Activated CD4-positive, alpha-beta T cell treated with anti-CD3 and anti-CD28 coated beads, Interleukin-10, Interleukin-2, amounts not matched to agents 100 ng/mL and 50 ng/mL, durations not matched to agents 16 hours and 8 hours (primary cell): ENCODE data around the gene GNB3.
"Not testable (repeated sequence)": the region's sequence is repeated elsewhere in the genome, so short reads cannot be mapped to it uniquely, and the experiment has no call there.

Experiments used
- DNase-seq: peaks from one replicate; pipeline ENCODE4 v3.0.0-alpha.2; 2020

Gene GNB3

DNA sequence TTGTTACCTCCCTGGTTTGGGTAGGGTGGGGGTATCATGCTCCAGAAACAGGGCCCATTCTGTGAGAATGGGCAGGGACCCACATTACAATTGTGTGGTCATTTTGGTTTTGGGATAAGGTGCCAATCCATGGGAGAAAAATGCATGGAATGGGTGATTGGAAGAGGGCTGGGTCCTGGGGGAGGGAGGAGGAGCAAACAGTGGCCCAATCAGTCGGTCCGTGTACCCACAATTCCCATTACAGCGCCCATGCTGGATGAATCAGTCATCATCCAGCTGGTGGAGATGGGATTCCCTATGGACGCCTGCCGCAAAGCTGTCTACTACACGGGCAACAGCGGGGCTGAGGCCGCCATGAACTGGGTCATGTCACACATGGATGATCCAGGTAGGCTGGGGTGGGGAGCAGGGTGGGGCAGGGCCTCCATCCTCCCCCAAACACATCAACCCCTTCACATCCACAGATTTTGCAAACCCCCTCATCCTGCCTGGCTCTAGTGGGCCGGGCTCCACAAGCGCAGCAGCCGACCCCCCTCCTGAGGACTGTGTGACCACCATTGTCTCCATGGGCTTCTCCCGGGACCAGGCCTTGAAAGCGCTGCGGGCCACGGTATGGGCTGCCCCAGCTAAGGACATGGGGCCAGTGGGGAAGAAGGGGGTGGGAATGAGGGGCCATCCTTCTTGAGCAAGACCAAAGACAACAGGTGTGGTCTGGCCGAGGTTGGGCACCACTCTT lies 23.0 kb downstream of the GNB3 start:
- DNase-seq = no peak

DNA sequence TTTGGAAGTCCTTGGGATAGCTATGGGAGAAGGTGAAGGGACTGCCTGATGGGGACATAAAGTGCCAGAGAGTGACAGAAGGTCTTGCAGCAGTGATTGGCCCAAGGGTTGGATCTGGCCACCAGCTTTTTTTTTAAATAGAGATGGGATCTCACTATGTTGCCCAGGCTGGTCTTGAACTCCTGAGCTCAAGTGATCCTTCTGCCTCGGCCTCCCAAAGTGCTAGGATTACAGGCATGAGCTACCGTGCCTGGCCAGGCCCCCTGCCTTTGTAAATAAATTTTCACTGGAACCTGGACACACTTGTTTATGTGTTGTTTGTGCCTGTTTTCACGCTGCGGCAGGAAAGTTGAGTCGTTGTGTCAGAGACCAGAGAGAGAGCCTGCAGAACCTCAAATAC lies 24.6 kb downstream of the GNB3 start:
- DNase-seq = not testable (repeated sequence)

DNA sequence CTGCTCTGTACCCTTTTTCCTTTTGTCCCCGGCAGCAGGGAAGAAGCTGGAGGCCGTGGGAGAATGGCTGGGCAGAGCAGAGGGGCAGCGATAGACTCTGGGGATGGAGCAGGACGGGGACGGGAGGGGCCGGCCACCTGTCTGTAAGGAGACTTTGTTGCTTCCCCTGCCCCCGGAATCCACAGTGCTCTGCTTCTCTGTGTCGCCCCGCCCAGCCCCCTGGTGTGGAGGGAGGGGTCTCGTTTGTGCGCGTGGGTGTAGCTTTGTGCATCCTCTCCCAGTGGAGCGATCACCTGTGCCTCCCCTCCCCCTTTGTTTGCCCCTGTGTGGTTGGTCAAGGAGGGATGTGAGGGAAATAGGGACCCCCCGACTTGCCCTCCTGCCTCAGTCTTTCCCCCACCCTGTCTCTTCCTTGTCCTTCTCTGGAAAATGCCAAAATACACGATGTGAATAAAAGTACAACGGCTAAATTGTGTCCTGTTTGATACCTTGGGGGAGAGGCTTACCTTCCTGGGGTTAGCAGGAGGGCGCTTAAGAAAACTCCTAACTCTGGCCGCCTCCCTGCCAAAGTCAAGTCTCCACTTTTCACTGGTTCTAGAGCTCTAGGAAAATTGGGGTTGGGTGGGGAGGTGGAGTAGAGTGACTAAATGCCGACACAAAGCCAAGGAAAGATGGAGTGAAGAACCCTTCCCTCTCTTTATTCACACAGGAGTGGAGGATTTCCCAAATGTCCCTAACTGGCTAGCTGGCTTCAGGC lies 25.6 kb downstream of the GNB3 start:
- no peak for DNase-seq

DNA sequence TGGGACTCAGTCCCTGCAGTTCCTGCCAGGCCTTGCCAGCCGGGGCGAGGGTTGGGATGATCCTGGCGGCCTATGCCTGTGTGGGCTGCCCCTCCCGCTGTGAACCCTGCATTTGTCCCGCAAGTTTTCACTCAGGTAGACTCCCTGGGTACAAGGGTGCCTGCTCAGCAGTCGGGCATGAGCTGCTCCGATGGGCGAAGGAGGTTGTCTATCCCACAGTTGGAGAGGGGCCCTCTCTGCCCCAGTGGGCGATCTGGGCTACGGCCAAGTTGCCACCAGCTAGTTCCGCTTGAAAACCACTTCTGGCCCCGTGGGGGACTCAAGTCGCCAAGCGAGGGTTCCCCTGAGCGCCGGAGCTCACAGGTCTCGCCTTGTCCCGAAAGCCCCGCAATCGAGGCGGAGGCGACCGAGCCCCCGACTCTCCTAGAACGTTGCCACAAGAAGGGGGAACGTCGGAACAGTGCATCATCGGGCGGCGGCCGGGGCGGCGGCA lies 26.2 kb downstream of the GNB3 start:
- no peak for DNase-seq

DNA sequence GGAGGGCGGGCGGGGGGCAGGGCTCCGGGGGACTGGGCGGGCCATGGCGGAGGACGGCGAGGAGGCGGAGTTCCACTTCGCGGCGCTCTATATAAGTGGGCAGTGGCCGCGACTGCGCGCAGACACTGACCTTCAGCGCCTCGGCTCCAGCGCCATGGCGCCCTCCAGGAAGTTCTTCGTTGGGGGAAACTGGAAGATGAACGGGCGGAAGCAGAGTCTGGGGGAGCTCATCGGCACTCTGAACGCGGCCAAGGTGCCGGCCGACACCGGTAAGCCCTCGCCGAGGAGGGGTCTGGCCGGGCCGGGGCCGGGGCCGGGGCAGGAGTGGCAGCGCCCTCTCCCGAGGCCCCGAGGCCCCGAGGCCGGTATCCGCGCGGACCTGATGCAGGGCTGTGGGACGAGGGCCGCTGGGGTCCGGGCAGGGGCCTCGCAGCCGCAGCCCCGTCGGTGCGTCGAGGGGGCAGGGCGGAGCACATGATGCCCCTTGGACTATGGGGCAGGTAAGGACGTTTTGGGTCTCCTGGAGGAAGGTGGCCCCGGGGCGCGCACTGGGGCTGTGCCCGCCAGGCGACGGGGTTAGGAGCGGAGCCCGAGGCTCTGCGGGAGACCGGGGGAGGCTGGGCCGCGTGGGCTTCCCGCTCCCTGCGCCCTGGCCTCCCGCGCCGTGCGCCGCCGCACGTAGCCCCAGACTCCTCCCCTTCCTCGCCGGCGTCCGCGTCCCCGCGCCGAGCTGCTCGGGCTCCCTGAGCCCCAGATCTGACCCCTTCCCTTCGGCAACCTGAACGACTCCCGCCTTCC lies 26.9 kb downstream of the GNB3 start, which contains the start of gene TPI1:
TSS of gene TPI1 (plus strand) at position 119 of the 798 bp plus-strand sequence. CDS start at position 155, 36 bp downstream.
- DNase-seq = peak; percentile 90

DNA sequence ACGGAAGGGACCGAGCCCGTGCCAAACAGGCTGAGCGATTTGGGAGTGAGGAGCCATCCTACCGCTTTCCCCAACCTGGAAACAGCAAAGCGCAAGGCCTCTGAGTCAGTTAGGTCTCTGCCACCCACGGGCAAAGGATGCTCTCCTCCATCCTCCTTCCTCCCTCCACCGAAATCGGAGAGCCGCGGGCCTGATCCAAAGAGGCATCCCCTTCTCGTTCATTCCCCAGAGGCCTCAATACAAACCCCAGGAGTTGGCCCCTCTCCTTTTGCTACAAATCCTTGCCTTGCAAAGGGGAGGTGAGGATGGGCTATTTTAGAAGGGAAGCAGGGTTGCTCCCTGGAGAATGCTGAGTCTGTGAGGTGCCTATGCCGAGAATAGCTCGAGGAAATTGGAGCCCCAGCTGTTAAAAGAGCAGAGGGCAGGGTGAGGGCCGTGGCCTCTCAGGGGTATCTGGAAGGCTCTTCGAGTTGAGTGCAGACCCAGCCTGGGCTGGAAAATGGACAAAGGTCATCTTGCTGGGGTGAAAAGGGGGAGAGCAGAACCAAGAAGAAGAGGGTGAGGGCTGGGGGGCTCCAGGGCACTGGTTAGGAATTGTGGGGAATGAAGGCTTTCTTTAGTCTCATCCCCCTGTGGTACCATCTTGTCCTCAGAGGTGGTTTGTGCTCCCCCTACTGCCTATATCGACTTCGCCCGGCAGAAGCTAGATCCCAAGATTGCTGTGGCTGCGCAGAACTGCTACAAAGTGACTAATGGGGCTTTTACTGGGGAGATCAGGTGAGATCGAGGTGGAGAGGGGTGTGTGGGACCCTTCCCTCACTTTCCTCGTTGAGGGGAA lies 27.7 kb downstream of the GNB3 start:
- peak; percentile 35 for DNase-seq

DNA sequence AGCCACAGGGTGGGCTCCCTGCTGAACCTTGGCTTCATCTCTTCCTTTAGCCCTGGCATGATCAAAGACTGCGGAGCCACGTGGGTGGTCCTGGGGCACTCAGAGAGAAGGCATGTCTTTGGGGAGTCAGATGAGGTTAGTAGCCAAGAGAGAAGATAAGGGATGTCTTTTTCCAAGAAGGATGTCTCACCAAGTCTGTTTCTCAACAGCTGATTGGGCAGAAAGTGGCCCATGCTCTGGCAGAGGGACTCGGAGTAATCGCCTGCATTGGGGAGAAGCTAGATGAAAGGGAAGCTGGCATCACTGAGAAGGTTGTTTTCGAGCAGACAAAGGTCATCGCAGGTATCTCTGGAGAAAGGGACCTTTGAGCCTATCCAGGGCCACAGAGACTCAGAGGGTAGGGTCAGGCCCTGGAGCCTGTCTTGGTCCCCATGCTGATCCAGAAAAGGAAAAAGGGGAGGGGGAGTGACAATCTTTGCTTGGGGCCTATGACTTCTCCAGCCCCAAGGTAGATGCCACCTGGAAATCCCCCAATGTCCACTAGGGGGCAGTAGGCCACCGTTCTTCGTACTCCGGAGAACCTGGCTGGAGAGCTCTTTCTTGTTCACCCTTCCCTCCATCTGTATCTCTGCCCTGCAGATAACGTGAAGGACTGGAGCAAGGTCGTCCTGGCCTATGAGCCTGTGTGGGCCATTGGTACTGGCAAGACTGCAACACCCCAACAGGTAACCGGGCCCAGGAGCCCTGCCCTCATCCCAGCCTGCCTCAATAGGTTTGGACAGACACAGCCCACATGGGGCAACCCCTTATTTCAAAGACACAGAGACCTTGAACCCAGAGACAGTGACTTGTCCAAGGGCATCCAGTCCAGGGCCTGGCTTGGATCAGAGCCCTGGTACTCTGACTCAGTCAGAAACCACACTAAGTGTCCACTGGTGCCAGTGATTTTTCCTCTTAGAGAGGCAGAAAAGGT lies 28.6 kb downstream of the GNB3 start:
- DNase-seq = peak; percentile 87

DNA sequence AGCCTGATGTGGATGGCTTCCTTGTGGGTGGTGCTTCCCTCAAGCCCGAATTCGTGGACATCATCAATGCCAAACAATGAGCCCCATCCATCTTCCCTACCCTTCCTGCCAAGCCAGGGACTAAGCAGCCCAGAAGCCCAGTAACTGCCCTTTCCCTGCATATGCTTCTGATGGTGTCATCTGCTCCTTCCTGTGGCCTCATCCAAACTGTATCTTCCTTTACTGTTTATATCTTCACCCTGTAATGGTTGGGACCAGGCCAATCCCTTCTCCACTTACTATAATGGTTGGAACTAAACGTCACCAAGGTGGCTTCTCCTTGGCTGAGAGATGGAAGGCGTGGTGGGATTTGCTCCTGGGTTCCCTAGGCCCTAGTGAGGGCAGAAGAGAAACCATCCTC lies 29.6 kb downstream of the GNB3 start:
- DNase-seq = not testable (repeated sequence)

DNA sequence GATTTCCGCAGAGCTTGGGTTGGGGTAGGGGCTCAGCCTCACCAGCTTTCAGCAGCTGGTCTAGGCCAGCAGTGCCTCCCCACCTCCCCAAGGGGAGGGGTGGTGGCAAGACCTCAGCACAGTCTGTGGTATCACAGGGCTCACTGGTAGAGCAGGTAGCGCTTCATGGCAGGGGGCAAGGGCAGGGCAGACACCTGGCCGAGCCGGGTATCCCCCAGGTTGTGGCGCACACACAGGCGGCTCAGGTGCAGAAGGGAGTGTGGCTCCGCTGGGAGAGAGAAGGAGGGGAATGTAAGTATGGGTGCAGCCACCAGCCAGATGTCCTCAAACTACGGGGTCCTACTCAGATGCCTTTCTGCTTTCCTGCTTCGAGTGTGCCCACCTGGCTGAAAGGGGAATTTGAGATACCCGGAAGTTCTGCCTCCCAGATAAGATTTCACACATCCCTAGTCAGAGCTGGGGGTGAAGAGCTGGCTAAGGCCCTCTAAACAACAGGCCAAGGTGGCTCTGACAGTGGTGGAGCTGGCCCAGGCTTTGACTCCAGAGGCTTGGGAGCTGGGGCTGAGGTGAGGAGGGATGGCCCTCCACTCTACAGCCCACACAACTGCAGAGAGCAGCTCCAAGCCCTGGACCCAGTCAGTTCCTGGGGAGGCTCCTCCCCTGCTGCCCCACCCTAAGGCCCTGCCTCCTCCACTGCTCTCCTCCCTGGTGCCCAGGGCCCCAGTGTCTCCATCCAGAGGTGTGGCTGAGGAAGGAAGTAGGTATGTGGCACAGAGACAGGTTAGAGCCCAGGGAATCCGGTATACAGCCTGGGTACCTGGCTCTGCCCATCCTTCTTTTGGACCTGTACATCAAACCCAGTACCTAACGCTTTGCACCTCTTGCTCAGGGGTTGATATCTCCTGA lies 30.6 kb downstream of the GNB3 start:
- peak; percentile 73 for DNase-seq

DNA sequence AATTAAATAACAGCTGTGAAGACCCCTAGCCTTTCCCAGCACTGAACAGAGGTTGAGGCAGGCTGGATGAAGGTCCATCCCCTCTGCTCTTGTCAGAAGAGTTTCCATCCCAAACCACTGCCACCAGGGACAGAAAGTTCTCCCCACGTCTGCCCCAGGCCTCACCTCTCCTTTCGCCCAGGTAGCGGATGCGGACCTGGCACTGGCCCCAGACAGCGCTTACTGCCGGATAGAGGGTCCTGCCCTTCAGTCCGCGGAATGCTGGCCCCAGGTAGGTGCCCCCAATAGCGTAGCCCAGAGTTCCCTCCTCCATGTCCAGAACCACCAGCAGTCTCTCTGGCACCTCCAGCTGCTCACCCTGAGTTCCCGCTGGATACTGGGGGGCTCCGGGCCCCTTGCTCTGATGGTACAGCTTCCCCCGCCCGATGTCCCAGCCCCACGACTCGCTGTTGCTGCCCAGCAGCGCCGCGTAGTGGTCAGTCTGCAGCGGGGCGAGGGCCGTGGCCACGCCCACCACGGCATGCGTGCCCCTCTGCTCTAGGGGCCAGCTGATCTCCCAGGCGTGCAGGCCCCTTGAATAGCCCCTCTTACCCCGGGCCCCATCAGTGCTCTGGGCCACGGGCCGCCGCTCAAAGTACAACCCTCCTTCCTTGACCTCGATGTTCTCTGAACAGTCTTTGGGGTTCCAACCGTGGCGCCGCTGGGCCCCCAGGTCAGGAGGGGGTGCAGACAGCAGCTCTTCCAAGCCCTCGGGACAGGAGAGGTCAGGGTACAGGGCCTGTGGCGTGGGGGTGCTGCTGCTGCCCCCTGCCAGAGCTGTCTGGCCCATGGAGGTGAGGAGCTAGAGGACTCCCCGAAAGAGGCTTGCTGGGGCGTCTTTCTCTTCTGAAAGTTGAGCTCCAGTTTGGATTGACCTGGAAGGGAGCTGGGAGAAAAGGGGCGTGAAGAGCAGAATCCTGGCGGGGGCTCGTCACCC lies 31.6 kb downstream of the GNB3 start:
- DNase-seq = peak; percentile 90

DNA sequence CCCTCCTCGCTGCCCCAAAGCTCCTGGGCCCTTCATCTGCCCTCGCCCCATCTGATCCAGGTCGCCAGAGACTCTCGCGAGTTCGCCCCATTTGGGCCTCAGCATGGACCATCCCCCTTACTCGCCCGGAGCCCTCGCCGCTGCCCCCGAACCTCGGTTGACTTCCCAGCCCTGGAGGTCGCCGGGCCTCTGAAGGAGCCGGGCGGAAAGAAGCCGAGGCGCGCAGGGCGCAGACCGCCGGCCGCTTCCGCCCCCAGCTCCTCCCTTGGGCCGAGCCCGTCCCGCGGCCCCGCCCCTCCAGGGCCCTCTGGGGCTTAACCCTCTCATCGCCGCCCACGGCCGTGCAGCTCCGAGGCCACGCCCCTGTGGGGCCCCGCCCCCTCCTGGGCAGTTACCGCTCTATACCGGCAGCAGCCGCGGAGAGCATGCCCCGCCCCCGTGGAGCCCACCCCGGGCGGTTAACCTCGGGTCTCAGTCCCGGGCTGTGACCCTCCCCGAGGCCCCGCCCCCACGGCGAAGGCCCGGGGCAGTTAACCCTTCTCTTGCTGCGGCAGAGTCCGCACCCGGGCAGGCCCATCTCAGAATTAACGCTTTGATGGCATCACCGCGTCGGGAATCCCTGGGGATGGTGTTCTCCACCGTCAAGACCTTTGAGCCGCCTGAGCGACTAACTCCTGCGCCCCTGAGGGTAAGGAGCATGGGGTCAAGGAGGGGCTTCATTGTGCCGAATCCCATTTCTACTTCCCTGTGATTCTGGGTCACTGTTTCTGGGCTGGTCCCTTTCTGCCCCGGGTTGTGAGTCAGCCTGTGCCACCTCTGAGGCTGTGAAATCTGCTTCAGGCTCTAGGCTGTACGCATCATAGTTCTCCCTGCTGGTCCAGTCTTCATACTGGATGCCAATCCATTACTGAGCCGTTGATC lies 32.6 kb downstream of the GNB3 start, which contains the start of gene SPSB2:
TSS of gene SPSB2 (minus strand) at position 210 of the 921 bp plus-strand sequence. CDS start 402 bp downstream, outside the sequence.
- peak; percentile 99 for DNase-seq

DNA sequence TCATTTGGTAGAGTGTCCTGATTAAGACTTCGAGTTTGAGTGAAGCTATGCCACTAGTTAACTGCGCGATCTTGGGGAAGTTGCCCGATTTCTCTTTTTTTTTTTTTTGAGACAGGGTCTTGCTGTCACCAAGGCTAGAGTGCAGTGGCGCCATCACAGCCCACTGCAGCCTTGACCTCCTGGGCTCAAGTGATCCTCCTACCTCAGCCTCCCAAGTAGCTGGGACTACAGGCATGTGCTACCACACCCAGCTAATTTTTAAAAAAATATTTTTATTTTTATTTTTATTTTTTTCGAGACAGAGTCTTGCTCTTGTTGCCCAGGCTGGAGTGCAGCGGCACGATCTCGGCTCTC lies 33.3 kb downstream of the GNB3 start:
- not testable (repeated sequence) for DNase-seq

DNA sequence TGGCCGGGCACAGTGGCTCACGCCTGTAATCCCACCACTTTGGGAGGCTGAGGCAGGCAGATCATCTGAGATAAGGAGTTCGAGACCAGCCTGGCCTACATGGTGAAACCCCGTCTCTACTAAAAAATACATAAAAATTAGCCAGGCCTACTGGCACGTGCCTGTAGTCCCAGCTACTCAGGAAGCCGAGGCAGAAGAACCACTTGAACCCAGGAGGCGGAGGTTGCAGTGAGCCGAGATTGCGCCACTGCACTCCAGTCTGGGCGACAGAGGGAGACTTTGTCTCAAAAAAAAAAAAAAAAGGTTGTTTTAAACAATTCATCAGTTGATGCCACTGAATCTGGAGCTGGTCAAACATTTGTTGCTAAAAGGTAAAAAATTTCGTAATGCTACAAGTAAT lies 39.1 kb downstream of the GNB3 start:
- DNase-seq = not testable (repeated sequence)

DNA sequence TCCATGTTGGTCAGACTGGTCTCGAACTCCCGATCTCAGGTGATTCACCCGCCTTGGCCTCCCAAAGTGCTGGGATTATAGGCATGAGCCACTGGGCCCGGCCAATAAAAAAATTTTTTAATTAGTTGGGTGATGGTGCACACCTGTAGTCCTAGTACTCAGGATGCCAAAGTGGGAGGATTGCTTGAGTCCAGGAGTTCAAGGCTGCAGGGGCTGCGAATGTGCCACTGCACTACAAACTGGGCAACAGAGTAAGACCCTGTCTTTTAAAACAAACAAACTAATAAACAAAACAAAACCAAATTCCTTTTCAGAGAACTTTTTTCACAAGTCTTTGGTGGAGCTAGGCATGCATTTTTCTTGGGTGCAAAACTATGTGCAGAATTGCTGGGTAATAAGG lies 42.5 kb downstream of the GNB3 start:
- DNase-seq = no peak

DNA sequence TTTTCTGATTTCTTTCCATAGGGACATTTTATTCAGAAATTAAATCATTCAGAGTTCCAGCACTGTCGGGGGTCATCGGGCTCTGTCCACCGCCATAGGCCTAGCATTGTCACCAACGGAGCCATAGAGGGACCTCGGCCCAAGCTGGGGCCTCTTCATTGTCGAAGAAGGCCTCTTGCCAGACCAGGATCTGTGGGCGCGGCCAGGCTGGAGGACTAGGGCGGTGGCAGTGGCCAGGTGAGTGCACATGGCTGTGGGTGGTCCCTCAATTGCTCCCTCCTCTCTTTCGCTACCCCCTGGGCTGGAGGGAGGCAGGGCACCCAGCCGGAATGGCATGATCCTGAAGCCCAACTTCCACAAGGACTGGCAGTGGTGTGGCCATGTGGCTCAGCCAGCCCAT lies 43.0 kb downstream of the GNB3 start:
- DNase-seq = no peak

DNA sequence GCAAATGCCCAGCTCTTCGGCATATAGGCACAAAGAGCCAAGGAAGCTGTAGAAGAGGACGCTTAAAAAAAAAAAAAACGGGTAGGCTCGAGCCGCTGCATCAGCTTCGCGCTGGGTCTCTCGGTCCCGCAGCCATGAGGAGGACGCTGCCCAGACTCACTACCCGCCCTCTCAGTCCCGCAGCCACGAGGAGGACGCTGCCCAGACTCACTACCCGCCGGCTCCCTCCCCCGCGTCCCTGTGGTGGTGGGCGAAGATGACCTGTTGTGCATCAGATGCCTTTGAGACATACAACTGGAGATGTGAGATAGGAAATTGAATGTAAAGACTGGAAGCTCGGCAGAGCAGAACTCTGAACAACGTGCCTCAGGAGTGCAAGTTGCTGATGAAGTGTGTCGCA lies 43.8 kb downstream of the GNB3 start:
- DNase-seq = no peak

DNA sequence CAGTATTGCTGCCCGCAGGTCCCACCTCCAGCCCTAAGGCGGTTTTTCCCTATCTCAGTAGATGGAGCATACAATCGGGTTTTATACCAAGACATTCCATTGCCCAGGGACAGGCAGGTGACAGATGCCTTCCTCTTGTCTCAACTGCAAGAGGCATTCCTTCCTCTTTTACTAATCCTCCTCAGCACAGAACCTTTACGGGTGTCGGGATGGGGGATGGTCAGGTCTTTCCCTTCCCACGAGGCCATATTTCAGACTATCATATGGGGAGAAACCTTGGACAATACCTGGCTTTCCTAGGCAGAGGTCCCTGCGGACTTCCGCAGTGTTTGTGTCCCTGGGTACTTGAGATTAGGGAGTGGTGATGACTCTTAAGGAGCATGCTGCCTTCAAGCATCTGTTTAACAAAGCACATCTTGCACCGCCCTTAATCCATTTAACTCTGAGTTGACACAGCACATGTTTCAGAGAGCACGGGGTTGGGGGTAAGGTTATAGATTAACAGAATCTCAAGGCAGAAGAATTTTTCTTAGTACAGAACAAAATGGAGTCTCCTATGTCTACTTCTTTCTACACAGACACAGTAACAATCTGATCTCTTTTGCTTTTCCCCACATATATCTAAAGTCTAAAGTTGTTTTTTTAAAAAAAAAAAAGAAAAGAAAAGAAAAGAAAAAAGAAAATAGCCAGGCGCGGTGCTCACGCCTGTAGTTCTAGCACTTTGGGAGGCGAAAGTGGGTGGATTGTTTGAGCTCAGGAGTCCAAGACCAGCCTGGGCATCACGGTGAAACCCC lies 45.7 kb downstream of the GNB3 start:
- not testable (repeated sequence) for DNase-seq
